PC-3 (cell line): ENCODE measurements around the gene CEPT1.

ENCODE experiments used
- EZH2 ChIP-seq: fragments of 300-600 bp; sonication (generic); IDR thresholded peaks from one replicate; pipeline ENCODE4 v1.6.1; 2017; ENCODE audit warnings: antibody characterized with exemption, mild to moderate bottlenecking, low read length; ENCODE audit not compliant: unreplicated experiment
- EZH2phosphoT487 ChIP-seq: fragments of 300-600 bp; sonication (generic); IDR thresholded peaks from 2 replicates; pipeline ENCODE4 v1.6.1; 2018; ENCODE audit warnings: mild to moderate bottlenecking, antibody characterized with exemption, low read length, borderline replicate concordance
- TF ChIP-seq, protein P1 (sequence below): fragments of 300-600 bp; sonication (generic); conservative IDR thresholded peaks from 2 replicates; pipeline ENCODE4 v1.5.1; 2017; ENCODE audit warnings: antibody characterized with exemption, low read depth, mild to moderate bottlenecking, low read length

DNA sequence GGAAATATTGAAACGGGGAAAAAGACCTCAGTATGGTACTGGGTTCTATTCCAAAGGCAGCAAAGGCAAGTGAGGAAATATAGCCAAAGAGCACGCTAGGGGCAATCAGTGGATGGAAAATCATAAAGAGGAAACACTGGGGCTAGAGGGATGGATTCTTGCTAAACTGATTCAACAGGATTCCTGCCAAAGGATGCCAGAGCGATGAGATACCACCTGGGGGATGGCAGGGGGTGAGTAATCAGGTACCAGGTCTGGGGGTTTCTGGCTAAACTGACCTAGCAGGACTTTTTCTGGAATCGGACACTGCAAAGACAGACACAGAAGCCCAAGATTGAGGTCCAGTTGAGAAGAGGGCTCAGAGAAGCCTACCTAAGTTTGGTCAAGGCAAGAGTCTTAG, 94.2 kb downstream of the CEPT1 start:
- TF ChIP-seq, protein P1, sequence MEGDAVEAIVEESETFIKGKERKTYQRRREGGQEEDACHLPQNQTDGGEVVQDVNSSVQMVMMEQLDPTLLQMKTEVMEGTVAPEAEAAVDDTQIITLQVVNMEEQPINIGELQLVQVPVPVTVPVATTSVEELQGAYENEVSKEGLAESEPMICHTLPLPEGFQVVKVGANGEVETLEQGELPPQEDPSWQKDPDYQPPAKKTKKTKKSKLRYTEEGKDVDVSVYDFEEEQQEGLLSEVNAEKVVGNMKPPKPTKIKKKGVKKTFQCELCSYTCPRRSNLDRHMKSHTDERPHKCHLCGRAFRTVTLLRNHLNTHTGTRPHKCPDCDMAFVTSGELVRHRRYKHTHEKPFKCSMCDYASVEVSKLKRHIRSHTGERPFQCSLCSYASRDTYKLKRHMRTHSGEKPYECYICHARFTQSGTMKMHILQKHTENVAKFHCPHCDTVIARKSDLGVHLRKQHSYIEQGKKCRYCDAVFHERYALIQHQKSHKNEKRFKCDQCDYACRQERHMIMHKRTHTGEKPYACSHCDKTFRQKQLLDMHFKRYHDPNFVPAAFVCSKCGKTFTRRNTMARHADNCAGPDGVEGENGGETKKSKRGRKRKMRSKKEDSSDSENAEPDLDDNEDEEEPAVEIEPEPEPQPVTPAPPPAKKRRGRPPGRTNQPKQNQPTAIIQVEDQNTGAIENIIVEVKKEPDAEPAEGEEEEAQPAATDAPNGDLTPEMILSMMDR = no peak
- TF ChIP-seq EZH2 (no peak), EZH2phosphoT487 (no peak)
